MCF 10A (cell line): Measurements from ENCODE around the gene GCNT4. TPM values are rescaled to one million over a fixed set of nuclear protein-coding genes. Genes with fewer than 3 reads are reported as not detected.
"Not testable (repeated sequence)": the region's sequence is repeated elsewhere in the genome, so short reads cannot be mapped to it uniquely, and the experiment has no call there.

ENCODE experiments used
- Bru-seq: library from RNA; stranded (reverse); fragments of 400-500 nt; gene quantifications from one replicate; lab custom pipeline; 2021; lab: Mats Ljungman, UMichigan
- BruChase-seq, 2 experiments: library from RNA; stranded (reverse); fragments of 400-500 nt; gene quantifications; one replicate each; lab custom pipeline; 2021; lab: Mats Ljungman, UMichigan
- BruUV-seq: library from RNA; stranded (reverse); fragments of 400-500 nt; replicated peaks from 2 replicates; lab custom pipeline; 2021; lab: Mats Ljungman, UMichigan
- CTCF ChIA-PET: fragments of 300-600 bp; sonication (Branson Sonifier 250); formaldehyde crosslinking; extraction: SDS; loops from one replicate; lab custom pipeline; 2021; ENCODE audit warnings: antibody characterized with exemption, inconsistent platforms; lab: Yijun Ruan, JAX
- POLR2A ChIA-PET: fragments of 300-600, 350-650 bp; sonication (Branson Sonifier 250); formaldehyde crosslinking; extraction: SDS; loops from one replicate; lab custom pipeline; 2020; ENCODE audit warnings: antibody characterized with exemption, inconsistent platforms; lab: Yijun Ruan, JAX
- DNase-seq: peaks from one replicate; pipeline ENCODE4 v3.0.0-alpha.2; 2018; ENCODE audit not compliant: unreplicated experiment
- H3K27ac Mint-ChIP-seq: one replicate; pipeline ENCODE4 v1.8.0; 2022; ENCODE audit warnings: mild to moderate bottlenecking, low read depth, mixed read lengths; ENCODE audit not compliant: unreplicated experiment
- H3K27me3 Mint-ChIP-seq: one replicate; pipeline ENCODE4 v1.8.0; 2022; ENCODE audit warnings: mixed read lengths; ENCODE audit not compliant: insufficient read depth, unreplicated experiment
- H3K36me3 Mint-ChIP-seq: one replicate; pipeline ENCODE4 v1.8.0; 2022; ENCODE audit warnings: mild to moderate bottlenecking, moderate library complexity, mixed read lengths; ENCODE audit not compliant: insufficient read depth, unreplicated experiment
- H3K4me1 Mint-ChIP-seq: one replicate; pipeline ENCODE4 v1.8.0; 2022; ENCODE audit warnings: mixed read lengths; ENCODE audit not compliant: insufficient read depth, unreplicated experiment
- H3K4me3 Mint-ChIP-seq: one replicate; pipeline ENCODE4 v1.8.0; 2022; ENCODE audit warnings: mild to moderate bottlenecking, moderate library complexity, mixed read lengths; ENCODE audit not compliant: unreplicated experiment
- H3K9me3 Mint-ChIP-seq: one replicate; pipeline ENCODE4 v1.8.0; 2022; ENCODE audit warnings: mixed read lengths; ENCODE audit not compliant: unreplicated experiment
- CTCF ChIP-seq: fragments of 200-600 bp; IDR thresholded peaks from one replicate; pipeline ENCODE4 v1.8.0; 2022; ENCODE audit warnings: antibody characterized with exemption, mild to moderate bottlenecking; ENCODE audit not compliant: unreplicated experiment
- intact Hi-C: fragments of 100-400 bp; cut with micrococcal nuclease; formaldehyde crosslinking; loops from 2 replicates; pipeline ENCODE4 v1.14.1; 2022
- long read RNA-seq: library from polyadenylated mRNA; stranded (forward); transcript quantifications from one replicate; pipeline ENCODE4 v2.0.0, GENCODE V29; 2022
- total RNA-seq: library from RNA; stranded (reverse); gene quantifications from 2 replicates; pipeline ENCODE4 v1.2.3, GENCODE V29; 2022

GCNT4 gene
- total RNA-seq = 1.4 and 1.8 TPM in 2 replicates
- Bru-seq, nascent RNA = percentile 63 among the genes with signal in this experiment
- percentile 51 among the genes with signal in this experiment for BruChase-seq, experiment 1, labeled RNA remaining after a 6-hour chase
- BruChase-seq, experiment 2, labeled RNA remaining after a 2-hour chase = percentile 82 among the genes with signal in this experiment
- long read RNA-seq = 0 reads

GRCh38 chr5:75052192-75053053 is at the start of gene GCNT4:
Gene GCNT4 (minus strand): TSS chr5:75052558. CDS start chr5:75030037, 22,521 bp downstream.
- no peaks in the 10 kb centered on the region for H3K9me3 Mint-ChIP-seq
- ChIA-PET POLR2A (interaction anchor here (0.6 to 2.7 kb wide), 13 partner anchors 10 to 1276 kb away, joined by 3 to 20 read pairs (median 5); partner anchors contain the start of genes ANKRD31 and HMGCR), CTCF (interaction anchor here (0.6 to 2.5 kb wide), 11 partner anchors 10 to 534 kb away, joined by 3 to 12 read pairs (median 5); no protein-coding TSS in a partner anchor)
- no TSS peak for BruUV-seq
- H3K27me3 Mint-ChIP-seq = no peaks in the 10 kb centered on the region
- peak; percentile 53 for DNase-seq
- H3K4me1 Mint-ChIP-seq = peaks cover 26% of the 10 kb centered on the region
- H3K36me3 Mint-ChIP-seq = peaks cover 6% of the 10 kb centered on the region
- peak within 1 kb of the TSS; percentile 79 for H3K27ac Mint-ChIP-seq
- intact Hi-C loops = loop anchor here (1.0 to 10.0 kb wide), 6 partner anchors 60 to 285 kb away; partner anchors contain the start of genes ANKRD31 and HMGCR
- H3K4me3 Mint-ChIP-seq = peak within 1 kb of the TSS; percentile 87
- TF ChIP-seq CTCF = no peak

- peaks cover 21% of the 10 kb centered on the region for H3K4me1 Mint-ChIP-seq
- DNase-seq = not testable (repeated sequence)
- POLR2A ChIA-PET = interaction anchor here (0.5 to 1.6 kb wide), 8 partner anchors 9 to 57 kb away, joined by 3 to 7 read pairs (median 4); partner anchors contain the start of gene GCNT4
Measured at GRCh38 chr5:75095956-75096355, 43.6 kb upstream of the GCNT4 start.

GRCh38 chr5:75091597-75091996 is 39.2 kb upstream of the GCNT4 start:
- Mint-ChIP-seq H3K4me1 (peaks cover 29% of the 10 kb centered on the region), H3K27me3 (no peaks in the 10 kb centered on the region), H3K9me3 (no peaks in the 10 kb centered on the region), H3K36me3 (no peaks in the 10 kb centered on the region), H3K4me3 (no peak overlapping the region), H3K27ac (peak overlapping the region; percentile 84)
- intact Hi-C loops = no loop called here
- peak; percentile 64 for DNase-seq
- POLR2A ChIA-PET = interaction anchor here (0.7 to 1.7 kb wide), 9 partner anchors 20 to 146 kb away, joined by 3 to 10 read pairs (median 5); partner anchors contain the start of gene GCNT4
- TF ChIP-seq CTCF = no peak
- no TSS peak for BruUV-seq
- CTCF ChIA-PET = interaction anchor here (0.6 to 2.1 kb wide), 6 partner anchors 11 to 1494 kb away, joined by 3 to 12 read pairs (median 3); partner anchors contain the start of gene ANKRD31

More at GRCh38 chr5:75095956-75096355, 43.6 kb upstream of the GCNT4 start:
- peak overlapping the region; percentile 43 for H3K27ac Mint-ChIP-seq
- H3K36me3 Mint-ChIP-seq, H3K27me3 Mint-ChIP-seq, intact Hi-C loops, H3K4me3 Mint-ChIP-seq, H3K9me3 Mint-ChIP-seq: not testable (repeated sequence)
- TSS peak; percentile 63 for BruUV-seq
- CTCF ChIA-PET = interaction anchor here (0.7 to 1.0 kb wide), 2 partner anchors 37 to 46 kb away, joined by 3 to 4 read pairs; no protein-coding TSS in a partner anchor

- CTCF ChIA-PET = interaction anchor here (1.1 kb wide), 1 partner anchor 40 kb away, joined by 3 read pairs; no protein-coding TSS in a partner anchor
Measured at GRCh38 chr5:75089662-75090061, 37.3 kb upstream of the GCNT4 start.

More at GRCh38 chr5:75089662-75090061, 37.3 kb upstream of the GCNT4 start:
- POLR2A ChIA-PET = interaction anchor here (0.6 to 1.6 kb wide), 4 partner anchors 17 to 256 kb away, joined by 3 to 7 read pairs (median 4); partner anchors contain the start of gene HMGCR
- intact Hi-C loops = no loop called here
- Mint-ChIP-seq H3K4me1 (peaks cover 18% of the 10 kb centered on the region), H3K4me3 (no peak overlapping the region), H3K9me3 (no peaks in the 10 kb centered on the region), H3K27ac (no peak overlapping the region), H3K36me3 (no peaks in the 10 kb centered on the region), H3K27me3 (no peaks in the 10 kb centered on the region)
- DNase-seq = no peak
- no TSS peak for BruUV-seq
- TF ChIP-seq CTCF = no peak
